SK-N-SH (cell line): ENCODE data around the gene RFFL. TPM values are rescaled to one million over a fixed set of nuclear protein-coding genes. Genes with fewer than 3 reads are reported as not detected.

Experiments
- CTCF ChIA-PET: fragments of 300-600, 350-600 bp; formaldehyde crosslinking; extraction: SDS; loops from one replicate; lab custom pipeline; 2021; lab: Yijun Ruan, JAX
- POLR2A ChIA-PET: fragments of 350-600 bp; sonication (Branson Sonifier 250); formaldehyde crosslinking; extraction: SDS; loops from one replicate; lab custom pipeline; 2020; ENCODE audit warnings: antibody characterized with exemption, inconsistent platforms; lab: Yijun Ruan, JAX
- DNase-seq: peaks from one replicate; pipeline ENCODE4 v3.0.0; 2012
- H2AFZ ChIP-seq: fragments of 200-600 bp; sonication (generic); 2 replicates; pipeline ENCODE4 v1.8.1; 2016; ENCODE audit warnings: antibody characterized with exemption, mild to moderate bottlenecking, low read depth
- H3F3A ChIP-seq: fragments of 200-600 bp; sonication (generic); replicated peaks from 2 replicates; pipeline ENCODE3; 2016; ENCODE audit warnings: antibody characterized with exemption, mild to moderate bottlenecking; ENCODE audit not compliant: insufficient read depth
- H3K27ac ChIP-seq, 2 experiments: fragments of 200-500 bp in 1 of 2; fragments of 200-600 bp in 1 of 2; sonication (Bioruptor generic) in 1 of 2; sonication (generic), shearing (Covaris generic) in 1 of 2; 2 replicates each; pipeline versions ENCODE4 v1.5.1 to v1.6.1; 2014 to 2016; ENCODE audit warnings: low read depth in 2 of 2, inconsistent platforms in 1 of 2, low read length in 1 of 2, mild to moderate bottlenecking in 1 of 2, mixed read lengths in 1 of 2
- H3K27me3 ChIP-seq: fragments of 200-600 bp; sonication (generic), shearing (Covaris generic); 2 replicates; pipeline ENCODE4 v1.6.1; 2016; ENCODE audit warnings: mixed run types; ENCODE audit not compliant: insufficient read depth
- H3K36me3 ChIP-seq, 2 experiments: fragments of 200-500 bp in 1 of 2; fragments of 200-600 bp in 1 of 2; sonication (Bioruptor generic) in 1 of 2; sonication (generic) in 1 of 2; replicated peaks in 1 of 2; 2 replicates each; pipeline versions ENCODE3 to v1.5.1; 2014 to 2016; ENCODE audit warnings: low read length in 1 of 2, mild to moderate bottlenecking in 1 of 2; ENCODE audit not compliant: insufficient read depth in 2 of 2, control insufficient read depth in 1 of 2
- H3K4me1 ChIP-seq, 2 experiments: fragments of 200-500 bp in 1 of 2; fragments of 200-600 bp in 1 of 2; sonication (Bioruptor generic) in 1 of 2; sonication (generic), shearing (Covaris generic) in 1 of 2; 2 replicates each; pipeline versions ENCODE4 v1.5.1 to v1.6.1; 2014 to 2016; ENCODE audit warnings: low read depth in 1 of 2, low read length in 1 of 2, mixed run types in 1 of 2; ENCODE audit not compliant: insufficient read depth in 2 of 2, control insufficient read depth in 1 of 2
- H3K4me2 ChIP-seq: fragments of 200-600 bp; sonication (generic), shearing (Covaris generic); 2 replicates; pipeline ENCODE4 v1.6.1; 2017; ENCODE audit warnings: mixed run types
- H3K4me3 ChIP-seq, 2 experiments: fragments of 200-500 bp in 1 of 2; fragments of 200-600 bp in 1 of 2; sonication (Bioruptor generic) in 1 of 2; sonication (generic), shearing (Covaris generic) in 1 of 2; 2 replicates each; pipeline versions ENCODE4 v1.5.1 to v1.8.1; 2014 to 2016; ENCODE audit warnings: low read depth in 2 of 2, inconsistent platforms in 1 of 2, low read length in 1 of 2, mild to moderate bottlenecking in 1 of 2, mixed read lengths in 1 of 2, moderate library complexity in 1 of 2
- H3K79me2 ChIP-seq: fragments of 200-600 bp; sonication (generic); 2 replicates; pipeline ENCODE4 v1.8.1; 2017; ENCODE audit warnings: mild to moderate bottlenecking; ENCODE audit not compliant: insufficient read depth
- H3K9ac ChIP-seq: fragments of 200-600 bp; sonication (generic); 2 replicates; pipeline ENCODE4 v1.6.1; 2017; ENCODE audit warnings: mixed run types
- H3K9me2 ChIP-seq: fragments of 200-600 bp; sonication (generic); 2 replicates; pipeline ENCODE4 v1.6.1; 2017; ENCODE audit warnings: mixed run types
- H3K9me3 ChIP-seq: fragments of 200-600 bp; sonication (generic); 2 replicates; pipeline ENCODE4 v1.6.1; 2017; ENCODE audit warnings: mixed run types, mild to moderate bottlenecking, moderate library complexity
- H4K20me1 ChIP-seq: fragments of 200-600 bp; sonication (generic); 2 replicates; pipeline ENCODE4 v1.6.1; 2017; ENCODE audit warnings: mild to moderate bottlenecking, mixed run types; ENCODE audit not compliant: insufficient read depth
- CHD2 ChIP-seq: fragments of 150-350 bp; IDR thresholded peaks from 2 replicates; pipeline ENCODE4 v1.6.1; 2018; ENCODE audit warnings: low read length; ENCODE audit not compliant: partially characterized antibody
- ELF1 ChIP-seq: IDR thresholded peaks from 2 replicates; pipeline ENCODE4 v1.4.0; 2012
- EP300 ChIP-seq, 2 experiments: IDR thresholded peaks; 2 replicates each; pipeline versions ENCODE4 v1.4.0 to v1.6.1; 2012; ENCODE audit warnings: borderline replicate concordance in 1 of 2, low read depth in 1 of 2, low read length in 1 of 2
- EZH2phosphoT487 ChIP-seq: fragments of 200-600 bp; sonication (generic); IDR thresholded peaks from 2 replicates; pipeline ENCODE4 v1.6.1; 2017; ENCODE audit warnings: low read depth, mixed run types, mild to moderate bottlenecking, antibody characterized with exemption, moderate library complexity, borderline replicate concordance
- FOSL2 ChIP-seq: IDR thresholded peaks from 2 replicates; pipeline ENCODE4 v1.4.0; 2012; ENCODE audit warnings: low read depth, mild to moderate bottlenecking, moderate library complexity, borderline replicate concordance
- FOXJ3 ChIP-seq: sonication (generic); formaldehyde crosslinking; IDR thresholded peaks from 2 replicates; pipeline ENCODE4 v1.5.1; 2020; ENCODE audit warnings: mild to moderate bottlenecking, missing genetic modification reagents
- FOXM1 ChIP-seq: IDR thresholded peaks from 2 replicates; pipeline ENCODE4 v1.4.0; 2012; ENCODE audit warnings: low read depth, mild to moderate bottlenecking
- GATA2 ChIP-seq: sonication (generic); formaldehyde crosslinking; IDR thresholded peaks from 2 replicates; pipeline ENCODE4 v1.5.0; 2020; ENCODE audit warnings: mild to moderate bottlenecking, missing genetic modification reagents
- MEF2A ChIP-seq: IDR thresholded peaks from 2 replicates; pipeline ENCODE4 v1.4.0; 2012; ENCODE audit warnings: low read depth, borderline replicate concordance
- POLR2AphosphoS5 ChIP-seq: IDR thresholded peaks from 2 replicates; pipeline ENCODE4 v1.6.1; 2012; ENCODE audit warnings: low read depth, low read length
- RFX5 ChIP-seq: IDR thresholded peaks from 2 replicates; pipeline ENCODE4 v1.6.1; 2012; ENCODE audit warnings: mild to moderate bottlenecking, improper control_type of control experiment, low read length
- SIN3A ChIP-seq: IDR thresholded peaks from 2 replicates; pipeline ENCODE4 v1.6.1; 2012; ENCODE audit warnings: low read depth, mild to moderate bottlenecking, low read length, moderate library complexity, borderline replicate concordance
- SMC3 ChIP-seq: IDR thresholded peaks from 2 replicates; pipeline ENCODE4 v1.6.1; 2012; ENCODE audit warnings: low read depth, low read length, improper control_type of control experiment
- WGBS: methylation state at CpG from one replicate; pipeline ENCODE4 v1.1.6; 2017; ENCODE audit warnings: low lambda C conversion rate; 5-methylcytosine and 5-hydroxymethylcytosine counted together
- polyA plus RNA-seq, 3 experiments: library from polyadenylated mRNA; depleted of rRNA; stranded (reverse); fragments of >200 nt; gene quantifications; 2 replicates each; pipeline ENCODE4 v1.2.3, GENCODE V29; 2012
- TF ChIP-seq, protein P1 (sequence below): IDR thresholded peaks from 2 replicates; pipeline ENCODE4 v1.4.0; 2012; ENCODE audit warnings: low read depth
- TF ChIP-seq, protein P2 (sequence below): fragments of 150-350 bp; IDR thresholded peaks from 2 replicates; pipeline ENCODE4 v1.6.1; 2016; ENCODE audit warnings: mild to moderate bottlenecking, low read depth, low read length
- TF ChIP-seq, protein P3 (sequence below): fragments of 150-350 bp; IDR thresholded peaks from 2 replicates; pipeline ENCODE4 v1.6.1; 2017; ENCODE audit warnings: antibody characterized with exemption, low read length, low read depth, borderline replicate concordance
- TF ChIP-seq, protein P4 (sequence below): fragments of 200-600 bp; sonication (generic); IDR thresholded peaks from 2 replicates; pipeline ENCODE4 v1.6.1; 2017; ENCODE audit warnings: antibody characterized with exemption, mild to moderate bottlenecking, moderate library complexity

Gene RFFL
- polyA plus RNA-seq, 1 of the 3 experiments (the other 2 are of a cell fraction), result 10.1 TPM

DNA sequence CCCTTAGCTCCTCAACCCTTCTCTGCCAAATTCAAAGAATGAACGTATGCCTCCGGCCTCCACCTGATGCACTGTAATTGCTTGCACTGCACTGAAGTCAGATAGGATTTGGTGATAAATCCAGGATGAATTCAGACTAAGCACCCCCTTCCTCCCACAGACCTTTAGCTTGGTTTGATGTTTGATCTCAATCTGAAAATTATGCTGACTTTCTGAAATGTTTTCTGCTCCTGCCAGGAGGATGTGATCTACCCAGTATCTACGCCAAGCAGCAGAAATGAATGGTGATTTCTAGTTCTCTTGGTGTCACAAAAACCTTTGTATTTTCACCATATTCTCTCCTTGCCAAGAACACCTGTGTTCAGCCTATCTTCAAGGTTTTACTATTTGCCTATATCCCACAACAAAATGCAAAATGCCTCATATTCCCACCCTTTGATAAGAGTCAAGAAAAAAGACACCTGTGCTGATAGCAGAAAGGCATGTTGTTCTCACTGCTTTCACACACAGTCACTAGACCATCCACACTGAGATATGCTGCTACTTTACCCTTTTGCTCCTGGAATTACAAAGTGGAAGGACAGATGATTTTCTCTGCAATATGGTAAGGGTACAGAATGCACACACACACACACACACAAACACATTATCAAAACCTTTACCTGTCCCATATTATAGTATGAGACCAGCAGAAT is 14.7 kb downstream of the RFFL start:
- no peaks in the 10 kb centered on the region for H3K9me2 ChIP-seq
- 0 out of 2 replicates have a peak, but pooled peaks cover 6% of the 10 kb centered on the region for H4K20me1 ChIP-seq
- POLR2A ChIA-PET, result no interaction called here
- TF ChIP-seq, protein P1, sequence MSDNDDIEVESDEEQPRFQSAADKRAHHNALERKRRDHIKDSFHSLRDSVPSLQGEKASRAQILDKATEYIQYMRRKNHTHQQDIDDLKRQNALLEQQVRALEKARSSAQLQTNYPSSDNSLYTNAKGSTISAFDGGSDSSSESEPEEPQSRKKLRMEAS, result no peak
- no peak for TF ChIP-seq FOXM1
- no peak for TF ChIP-seq GATA2
- TF ChIP-seq SMC3, result no peak
- TF ChIP-seq MEF2A, result no peak
- TF ChIP-seq, protein P2, sequence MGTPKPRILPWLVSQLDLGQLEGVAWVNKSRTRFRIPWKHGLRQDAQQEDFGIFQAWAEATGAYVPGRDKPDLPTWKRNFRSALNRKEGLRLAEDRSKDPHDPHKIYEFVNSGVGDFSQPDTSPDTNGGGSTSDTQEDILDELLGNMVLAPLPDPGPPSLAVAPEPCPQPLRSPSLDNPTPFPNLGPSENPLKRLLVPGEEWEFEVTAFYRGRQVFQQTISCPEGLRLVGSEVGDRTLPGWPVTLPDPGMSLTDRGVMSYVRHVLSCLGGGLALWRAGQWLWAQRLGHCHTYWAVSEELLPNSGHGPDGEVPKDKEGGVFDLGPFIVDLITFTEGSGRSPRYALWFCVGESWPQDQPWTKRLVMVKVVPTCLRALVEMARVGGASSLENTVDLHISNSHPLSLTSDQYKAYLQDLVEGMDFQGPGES, result no peak
- no peak for TF ChIP-seq FOSL2
- TF ChIP-seq EZH2phosphoT487, result no peak
- no peak for TF ChIP-seq FOXJ3
- TF ChIP-seq, protein P3, sequence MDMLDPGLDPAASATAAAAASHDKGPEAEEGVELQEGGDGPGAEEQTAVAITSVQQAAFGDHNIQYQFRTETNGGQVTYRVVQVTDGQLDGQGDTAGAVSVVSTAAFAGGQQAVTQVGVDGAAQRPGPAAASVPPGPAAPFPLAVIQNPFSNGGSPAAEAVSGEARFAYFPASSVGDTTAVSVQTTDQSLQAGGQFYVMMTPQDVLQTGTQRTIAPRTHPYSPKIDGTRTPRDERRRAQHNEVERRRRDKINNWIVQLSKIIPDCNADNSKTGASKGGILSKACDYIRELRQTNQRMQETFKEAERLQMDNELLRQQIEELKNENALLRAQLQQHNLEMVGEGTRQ, result no peak
- no peak for TF ChIP-seq RFX5
- TF ChIP-seq EP300 (IDR thresholded peaks at IDR 0.05; ENCODE audit: borderline replicate concordance in 1 of 2, low read depth in 1 of 2, low read length in 1 of 2), result no peak
- no peak for TF ChIP-seq CHD2
- TF ChIP-seq POLR2AphosphoS5, result no peak
- no peak for TF ChIP-seq SIN3A
- TF ChIP-seq, protein P4, sequence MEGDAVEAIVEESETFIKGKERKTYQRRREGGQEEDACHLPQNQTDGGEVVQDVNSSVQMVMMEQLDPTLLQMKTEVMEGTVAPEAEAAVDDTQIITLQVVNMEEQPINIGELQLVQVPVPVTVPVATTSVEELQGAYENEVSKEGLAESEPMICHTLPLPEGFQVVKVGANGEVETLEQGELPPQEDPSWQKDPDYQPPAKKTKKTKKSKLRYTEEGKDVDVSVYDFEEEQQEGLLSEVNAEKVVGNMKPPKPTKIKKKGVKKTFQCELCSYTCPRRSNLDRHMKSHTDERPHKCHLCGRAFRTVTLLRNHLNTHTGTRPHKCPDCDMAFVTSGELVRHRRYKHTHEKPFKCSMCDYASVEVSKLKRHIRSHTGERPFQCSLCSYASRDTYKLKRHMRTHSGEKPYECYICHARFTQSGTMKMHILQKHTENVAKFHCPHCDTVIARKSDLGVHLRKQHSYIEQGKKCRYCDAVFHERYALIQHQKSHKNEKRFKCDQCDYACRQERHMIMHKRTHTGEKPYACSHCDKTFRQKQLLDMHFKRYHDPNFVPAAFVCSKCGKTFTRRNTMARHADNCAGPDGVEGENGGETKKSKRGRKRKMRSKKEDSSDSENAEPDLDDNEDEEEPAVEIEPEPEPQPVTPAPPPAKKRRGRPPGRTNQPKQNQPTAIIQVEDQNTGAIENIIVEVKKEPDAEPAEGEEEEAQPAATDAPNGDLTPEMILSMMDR, result no peak
- TF ChIP-seq ELF1, result no peak
- TF ChIP-seq, all 33 proteins: peak for 0
- H3F3A ChIP-seq, result peaks cover 23% of the 10 kb centered on the region
- no peaks in the 10 kb centered on the region for H3K36me3 ChIP-seq
- no peaks in the 10 kb centered on the region for H3K9me3 ChIP-seq
- H2AFZ ChIP-seq, result no peak overlapping the region
- H3K27ac ChIP-seq, result no peak overlapping the region
- CTCF ChIA-PET, result no interaction called here
- no peak for DNase-seq
- H3K4me1 ChIP-seq, result peaks cover 3 to 19% of the 10 kb centered on the region in 2 experiments; a peak in 2 of 4 replicates
- no peak overlapping the region for H3K4me3 ChIP-seq
- no peak overlapping the region for H3K9ac ChIP-seq
- WGBS, result 98% methylated on average over 3 of the region's 3 CpGs
- H3K79me2 ChIP-seq, result peaks cover 32% of the 10 kb centered on the region
- no peaks in the 10 kb centered on the region for H3K27me3 ChIP-seq
- H3K4me2 ChIP-seq, result no peak overlapping the region
